Measurements from ENCODE around the gene WDR27. TPM values are rescaled to one million over a fixed set of nuclear protein-coding genes. Genes with fewer than 3 reads are reported as not detected.

WDR27 gene
- total and polyA plus RNA-seq, 10 of the 15 experiments (the other 5 are each of a cell fraction or from before 2014, with no cell fraction given): 1.9 to 33.2 (median 19.0) TPM

DNA sequence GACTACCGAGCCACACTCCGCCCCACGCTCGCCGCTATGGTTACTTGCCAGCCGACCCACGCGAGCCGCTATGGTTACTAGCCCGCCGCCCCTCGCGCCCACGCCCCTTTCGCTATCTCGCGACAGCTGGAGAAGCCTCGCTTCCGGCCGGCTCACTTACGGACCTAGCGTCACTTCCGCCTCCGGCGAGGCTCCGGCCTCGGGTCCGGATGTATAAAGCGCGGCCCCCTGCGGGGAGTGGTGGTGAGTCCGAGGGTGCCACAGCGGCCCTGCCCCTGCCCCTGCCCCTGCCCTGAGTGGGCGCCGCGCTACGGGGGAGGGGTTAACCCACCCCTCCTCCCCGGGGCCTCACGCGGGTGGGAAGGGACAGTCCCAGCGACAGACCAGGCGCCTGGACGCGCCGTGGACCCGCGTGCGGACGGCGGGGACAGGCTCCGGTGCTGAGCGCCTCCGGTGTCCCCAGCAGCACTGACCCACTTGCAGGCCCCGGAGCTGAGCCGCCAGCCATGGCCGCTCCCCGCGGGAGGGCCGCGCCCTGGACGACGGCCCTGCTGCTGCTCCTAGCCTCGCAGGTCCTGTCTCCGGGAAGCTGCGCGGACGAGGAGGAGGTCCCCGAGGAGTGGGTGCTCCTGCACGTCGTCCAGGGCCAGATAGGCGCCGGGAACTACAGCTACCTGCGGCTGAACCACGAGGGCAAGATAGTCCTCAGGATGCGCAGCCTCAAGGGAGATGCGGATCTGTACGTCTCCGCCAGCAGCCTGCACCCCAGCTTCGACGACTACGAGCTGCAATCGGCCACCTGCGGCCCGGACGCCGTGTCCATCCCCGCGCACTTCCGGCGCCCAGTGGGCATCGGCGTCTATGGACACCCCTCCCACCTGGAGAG is at the start of gene WDR27, which contains the start of gene C6orf120 (continued):
- TF ChIP-seq REST (IDR thresholded peaks at IDR 0.05; ENCODE audit: low read depth, low read length) (no peak), RUNX3 (IDR thresholded peaks at IDR 0.05; ENCODE audit: low read length) (peak; percentile 50; the same call in 1 of the 2 replicates), BRCA1 (IDR thresholded peaks at IDR 0.05; ENCODE audit: low read depth, low read length) (peak; percentile 93), MTA3 (IDR thresholded peaks at IDR 0.05; ENCODE audit: borderline replicate concordance, low read length) (no peak), ATF7 (IDR thresholded peaks at IDR 0.05; ENCODE audit: low read depth) (no peak), RB1 (IDR thresholded peaks at IDR 0.05; ENCODE audit: borderline replicate concordance) (no peak), RFX5 (IDR thresholded peaks at IDR 0.05; ENCODE audit: low read depth, low read length) (no peak), NR2F1 (conservative IDR thresholded peaks at IDR 0.05) (peak; percentile 70), CBX5 (IDR thresholded peaks at IDR 0.05; ENCODE audit: low read depth) (no peak), DPF2 (IDR thresholded peaks at IDR 0.05) (peak; percentile 19; the same call in 1 of the 2 replicates), MEF2B (IDR thresholded peaks at IDR 0.05; ENCODE audit: partially characterized antibody, poor library complexity, severe bottlenecking) (peak; percentile 10), ZZZ3 (IDR thresholded peaks at IDR 0.05; ENCODE audit: control insufficient read depth, insufficient read length, low read depth) (no peak), ZNF274 (IDR thresholded peaks at IDR 0.05; ENCODE audit: insufficient read depth, insufficient read length) (no peak), SMC3 (IDR thresholded peaks at IDR 0.05; ENCODE audit: borderline replicate concordance, low read length) (no peak), TARDBP (IDR thresholded peaks at IDR 0.05; ENCODE audit: borderline replicate concordance) (no peak), ZNF24 (IDR thresholded peaks at IDR 0.05) (no peak)
- TF ChIP-seq, protein P1, sequence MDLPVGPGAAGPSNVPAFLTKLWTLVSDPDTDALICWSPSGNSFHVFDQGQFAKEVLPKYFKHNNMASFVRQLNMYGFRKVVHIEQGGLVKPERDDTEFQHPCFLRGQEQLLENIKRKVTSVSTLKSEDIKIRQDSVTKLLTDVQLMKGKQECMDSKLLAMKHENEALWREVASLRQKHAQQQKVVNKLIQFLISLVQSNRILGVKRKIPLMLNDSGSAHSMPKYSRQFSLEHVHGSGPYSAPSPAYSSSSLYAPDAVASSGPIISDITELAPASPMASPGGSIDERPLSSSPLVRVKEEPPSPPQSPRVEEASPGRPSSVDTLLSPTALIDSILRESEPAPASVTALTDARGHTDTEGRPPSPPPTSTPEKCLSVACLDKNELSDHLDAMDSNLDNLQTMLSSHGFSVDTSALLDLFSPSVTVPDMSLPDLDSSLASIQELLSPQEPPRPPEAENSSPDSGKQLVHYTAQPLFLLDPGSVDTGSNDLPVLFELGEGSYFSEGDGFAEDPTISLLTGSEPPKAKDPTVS (IDR thresholded peaks at IDR 0.05; ENCODE audit: low read depth, low read length): no peak
- TF ChIP-seq, protein P2, sequence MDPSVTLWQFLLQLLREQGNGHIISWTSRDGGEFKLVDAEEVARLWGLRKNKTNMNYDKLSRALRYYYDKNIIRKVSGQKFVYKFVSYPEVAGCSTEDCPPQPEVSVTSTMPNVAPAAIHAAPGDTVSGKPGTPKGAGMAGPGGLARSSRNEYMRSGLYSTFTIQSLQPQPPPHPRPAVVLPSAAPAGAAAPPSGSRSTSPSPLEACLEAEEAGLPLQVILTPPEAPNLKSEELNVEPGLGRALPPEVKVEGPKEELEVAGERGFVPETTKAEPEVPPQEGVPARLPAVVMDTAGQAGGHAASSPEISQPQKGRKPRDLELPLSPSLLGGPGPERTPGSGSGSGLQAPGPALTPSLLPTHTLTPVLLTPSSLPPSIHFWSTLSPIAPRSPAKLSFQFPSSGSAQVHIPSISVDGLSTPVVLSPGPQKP (IDR thresholded peaks at IDR 0.05; ENCODE audit: low read depth, low read length): peak; percentile 86
- TF ChIP-seq, protein P3, sequence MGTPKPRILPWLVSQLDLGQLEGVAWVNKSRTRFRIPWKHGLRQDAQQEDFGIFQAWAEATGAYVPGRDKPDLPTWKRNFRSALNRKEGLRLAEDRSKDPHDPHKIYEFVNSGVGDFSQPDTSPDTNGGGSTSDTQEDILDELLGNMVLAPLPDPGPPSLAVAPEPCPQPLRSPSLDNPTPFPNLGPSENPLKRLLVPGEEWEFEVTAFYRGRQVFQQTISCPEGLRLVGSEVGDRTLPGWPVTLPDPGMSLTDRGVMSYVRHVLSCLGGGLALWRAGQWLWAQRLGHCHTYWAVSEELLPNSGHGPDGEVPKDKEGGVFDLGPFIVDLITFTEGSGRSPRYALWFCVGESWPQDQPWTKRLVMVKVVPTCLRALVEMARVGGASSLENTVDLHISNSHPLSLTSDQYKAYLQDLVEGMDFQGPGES (IDR thresholded peaks at IDR 0.05): no peak
